MM.1S (cell line): ENCODE data around the gene RELA.

Experiments
- EZH2 ChIP-seq: fragments of 300-600 bp; sonication (generic); optimal IDR thresholded peaks from 2 replicates; pipeline ENCODE3; 2017; ENCODE audit warnings: low read depth, mild to moderate bottlenecking, antibody characterized with exemption, low read length, mixed read lengths
- TF ChIP-seq, protein P1 (sequence below): fragments of 300-600 bp; sonication (generic); IDR thresholded peaks from 2 replicates; pipeline ENCODE4 v1.5.1; 2016; ENCODE audit warnings: antibody characterized with exemption, low read length, mixed read lengths

DNA sequence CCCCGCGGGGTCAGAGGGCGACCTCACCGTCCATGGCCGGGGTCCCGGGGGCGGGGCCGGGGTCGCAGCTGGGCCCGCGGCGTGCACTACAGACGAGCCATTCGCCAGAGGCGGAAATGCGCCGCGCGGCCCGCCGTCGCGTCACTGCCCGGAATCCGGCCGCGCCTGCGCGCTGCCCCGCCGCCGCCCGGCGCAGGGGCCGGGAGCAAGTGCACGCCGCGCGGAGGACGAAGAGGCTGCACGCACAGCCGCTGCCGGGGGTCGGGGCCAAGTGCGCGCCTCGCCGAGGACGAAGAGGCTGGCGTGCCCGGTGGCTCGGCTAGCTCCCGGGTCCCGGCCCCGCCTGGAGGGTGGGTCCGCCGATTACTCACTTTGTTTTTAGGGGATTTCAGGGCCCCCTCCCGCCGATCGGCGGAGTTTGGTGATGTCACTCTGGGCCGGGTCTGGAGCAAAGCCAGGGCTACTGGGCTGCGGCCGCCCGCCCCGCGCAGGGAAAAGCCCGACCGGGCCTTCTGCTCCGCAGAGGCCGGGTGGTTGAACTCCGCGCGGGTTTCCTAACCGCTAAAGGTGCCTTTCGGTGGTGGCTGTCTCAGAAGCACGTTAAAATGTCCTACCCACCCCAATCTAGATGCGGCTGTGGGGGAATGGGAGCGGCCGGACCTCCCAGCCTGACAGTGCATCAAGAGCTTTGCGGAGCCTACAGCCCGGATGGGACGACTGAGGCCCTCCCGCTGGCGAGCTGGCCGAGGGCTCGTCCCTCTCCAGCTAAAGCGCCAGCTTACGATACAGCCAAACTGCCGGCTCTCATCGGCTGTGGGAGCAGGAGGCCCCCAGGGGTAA, at the start of gene RELA:
- TF ChIP-seq, protein P1, sequence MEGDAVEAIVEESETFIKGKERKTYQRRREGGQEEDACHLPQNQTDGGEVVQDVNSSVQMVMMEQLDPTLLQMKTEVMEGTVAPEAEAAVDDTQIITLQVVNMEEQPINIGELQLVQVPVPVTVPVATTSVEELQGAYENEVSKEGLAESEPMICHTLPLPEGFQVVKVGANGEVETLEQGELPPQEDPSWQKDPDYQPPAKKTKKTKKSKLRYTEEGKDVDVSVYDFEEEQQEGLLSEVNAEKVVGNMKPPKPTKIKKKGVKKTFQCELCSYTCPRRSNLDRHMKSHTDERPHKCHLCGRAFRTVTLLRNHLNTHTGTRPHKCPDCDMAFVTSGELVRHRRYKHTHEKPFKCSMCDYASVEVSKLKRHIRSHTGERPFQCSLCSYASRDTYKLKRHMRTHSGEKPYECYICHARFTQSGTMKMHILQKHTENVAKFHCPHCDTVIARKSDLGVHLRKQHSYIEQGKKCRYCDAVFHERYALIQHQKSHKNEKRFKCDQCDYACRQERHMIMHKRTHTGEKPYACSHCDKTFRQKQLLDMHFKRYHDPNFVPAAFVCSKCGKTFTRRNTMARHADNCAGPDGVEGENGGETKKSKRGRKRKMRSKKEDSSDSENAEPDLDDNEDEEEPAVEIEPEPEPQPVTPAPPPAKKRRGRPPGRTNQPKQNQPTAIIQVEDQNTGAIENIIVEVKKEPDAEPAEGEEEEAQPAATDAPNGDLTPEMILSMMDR = no peak
- TF ChIP-seq EZH2 = no peak
